Fibroblast of lung (primary cell): ENCODE measurements around the gene TDRD9.

Experiments
- CTCF ChIP-seq, 2 donors: IDR thresholded peaks in 1 of 2; conservative IDR thresholded peaks in 1 of 2; 1 replicate in 1 of 2; 2 replicates in 1 of 2; pipeline ENCODE4 v1.5.1; 2011 to 2012; ENCODE audit warnings: low read length in 2 of 2, control low read depth in 1 of 2, inconsistent platforms in 1 of 2, low read depth in 1 of 2, mild to moderate bottlenecking in 1 of 2
- EZH2 ChIP-seq: IDR thresholded peaks from 2 replicates; pipeline ENCODE4 v1.5.1; 2012; ENCODE audit warnings: low read length, control low read depth, mild to moderate bottlenecking; ENCODE audit errors: missing control alignments

- TF ChIP-seq CTCF (conservative IDR thresholded peaks at IDR 0.05 in 1 of 2, IDR thresholded peaks at IDR 0.05 in 1 of 2; ENCODE audit: low read depth in 1 of 2, low read length in 2 of 2) (no peak), EZH2 (no peak)
Observed at GRCh38 chr14:103899833-103900232, 28.4 kb upstream of the TDRD9 start.
